ENCODE results near the gene ADGRG3. TPM values are rescaled to one million over a fixed set of nuclear protein-coding genes. Genes with fewer than 3 reads are reported as not detected.

Gene ADGRG3
- polyA plus RNA-seq, 1 donor (not counting 4 experiments of a cell fraction or from before 2014, with no cell fraction given), result not detected

GRCh38 chr16:57628783-57629293 lies 39.3 kb upstream of the ADGRG3 start:
- Histone ChIP-seq H4K20me1 (ENCODE audit: control insufficient read depth, extremely low read depth, insufficient read depth, low read length) (peaks cover 9% of the 10 kb centered on the region), H3K9ac (ENCODE audit: control insufficient read depth, extremely low read depth, insufficient read depth, low read length) (peak overlapping the region; percentile 67), H3K27me3 (ENCODE audit: control insufficient read depth, extremely low read depth, insufficient read depth, low read length) (no peaks in the 10 kb centered on the region), H2AFZ (ENCODE audit: control insufficient read depth, low read length) (no peak overlapping the region), H3K36me3 (ENCODE audit: control insufficient read depth in 2 of 2, extremely low read depth in 1 of 2, insufficient read depth in 2 of 2, low read length in 2 of 2) (peaks cover 9 to 10% of the 10 kb centered on the region in 2 experiments), H3K4me2 (ENCODE audit: control insufficient read depth, extremely low read depth, insufficient read depth, low read depth, low read length) (peak overlapping the region; percentile 89), H3K9me1 (ENCODE audit: control insufficient read depth, extremely low read depth, insufficient read depth, low read length) (peaks cover 2% of the 10 kb centered on the region), H3K4me3 (ENCODE audit: control insufficient read depth in 2 of 3, extremely low read depth in 1 of 3, insufficient read depth in 2 of 3, low read depth in 1 of 3, low read length in 3 of 3) (peak overlapping the region in 2 of 3 experiments; percentile 5 to 54), H3K4me1 (ENCODE audit: control insufficient read depth, extremely low read depth, insufficient read depth, low read length) (peaks cover 35% of the 10 kb centered on the region), H3K9me3 (ENCODE audit: control insufficient read depth, low read depth, low read length) (no peaks in the 10 kb centered on the region), H3K79me2 (ENCODE audit: control insufficient read depth, insufficient read depth, low read length) (peaks cover 33% of the 10 kb centered on the region), H3K27ac (ENCODE audit: control insufficient read depth, insufficient read depth, low read length) (peak overlapping the region; percentile 67)
- dilution Hi-C loops (cut with MboI; ENCODE audit: extremely low pct_ligation_motif_present, low sequenced_read_pairs), result no loop called here
- TF ChIP-seq, protein P1, sequence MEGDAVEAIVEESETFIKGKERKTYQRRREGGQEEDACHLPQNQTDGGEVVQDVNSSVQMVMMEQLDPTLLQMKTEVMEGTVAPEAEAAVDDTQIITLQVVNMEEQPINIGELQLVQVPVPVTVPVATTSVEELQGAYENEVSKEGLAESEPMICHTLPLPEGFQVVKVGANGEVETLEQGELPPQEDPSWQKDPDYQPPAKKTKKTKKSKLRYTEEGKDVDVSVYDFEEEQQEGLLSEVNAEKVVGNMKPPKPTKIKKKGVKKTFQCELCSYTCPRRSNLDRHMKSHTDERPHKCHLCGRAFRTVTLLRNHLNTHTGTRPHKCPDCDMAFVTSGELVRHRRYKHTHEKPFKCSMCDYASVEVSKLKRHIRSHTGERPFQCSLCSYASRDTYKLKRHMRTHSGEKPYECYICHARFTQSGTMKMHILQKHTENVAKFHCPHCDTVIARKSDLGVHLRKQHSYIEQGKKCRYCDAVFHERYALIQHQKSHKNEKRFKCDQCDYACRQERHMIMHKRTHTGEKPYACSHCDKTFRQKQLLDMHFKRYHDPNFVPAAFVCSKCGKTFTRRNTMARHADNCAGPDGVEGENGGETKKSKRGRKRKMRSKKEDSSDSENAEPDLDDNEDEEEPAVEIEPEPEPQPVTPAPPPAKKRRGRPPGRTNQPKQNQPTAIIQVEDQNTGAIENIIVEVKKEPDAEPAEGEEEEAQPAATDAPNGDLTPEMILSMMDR (optimal IDR thresholded peaks at IDR 0.05 in 1 of 3, IDR thresholded peaks at IDR 0.05 in 1 of 3, conservative IDR thresholded peaks at IDR 0.05 in 1 of 3; ENCODE audit: extremely low read depth in 1 of 3, insufficient read depth in 2 of 3, low read length in 3 of 3), result no peak
- no peak for TF ChIP-seq EZH2 (IDR thresholded peaks at IDR 0.05; ENCODE audit: low read length)
- FAIRE-seq, result no peak
- DNase-seq (ENCODE audit: low read depth, low spot score), result no peak

DNA sequence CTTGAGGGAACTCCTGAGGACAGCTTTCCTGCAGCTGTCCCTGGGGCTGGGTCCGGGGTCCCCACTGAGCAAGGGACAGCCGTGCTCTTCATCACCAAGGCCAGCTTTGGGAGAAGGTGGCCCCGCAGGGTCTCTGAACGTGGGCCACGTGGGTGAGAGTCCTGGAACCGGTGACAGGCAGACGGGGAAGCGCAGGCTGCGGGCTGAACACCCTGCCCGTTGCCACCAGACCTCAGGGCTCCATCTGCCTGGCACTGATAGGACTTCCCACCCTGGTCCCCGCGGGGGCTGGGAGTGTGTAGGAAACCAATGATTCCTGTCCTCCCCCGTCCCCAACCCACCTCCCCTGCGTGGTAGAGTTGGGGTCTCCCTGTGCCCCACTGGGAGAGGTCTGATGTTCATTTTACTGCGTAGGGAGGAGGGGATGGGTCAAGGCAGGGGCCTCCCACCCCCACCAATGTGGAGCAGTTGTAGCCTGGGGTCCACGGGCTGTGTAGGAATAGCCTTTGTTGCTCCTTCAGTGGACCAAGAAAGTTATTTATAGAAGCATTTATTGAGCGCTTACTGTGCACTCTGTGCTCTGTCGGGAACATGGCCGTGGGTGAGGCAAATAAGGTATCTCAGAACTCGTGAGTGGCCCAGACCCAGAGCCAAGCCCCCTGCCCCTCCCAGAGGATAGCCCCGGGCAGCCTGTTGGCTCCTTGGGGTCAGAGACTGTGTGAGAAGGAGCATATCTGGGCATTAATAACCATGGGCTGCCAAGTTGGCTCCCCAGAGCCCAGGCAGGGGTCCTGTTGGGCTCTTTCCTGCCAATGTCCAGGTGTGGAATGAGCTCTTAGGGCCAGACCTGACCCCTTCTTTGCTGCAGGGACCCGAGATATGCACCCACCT lies 38.3 kb upstream of the ADGRG3 start:
- no peak for TF ChIP-seq EZH2 (IDR thresholded peaks at IDR 0.05; ENCODE audit: low read length)
- TF ChIP-seq, protein P1 (optimal IDR thresholded peaks at IDR 0.05 in 1 of 3, IDR thresholded peaks at IDR 0.05 in 1 of 3, conservative IDR thresholded peaks at IDR 0.05 in 1 of 3; ENCODE audit: extremely low read depth in 1 of 3, insufficient read depth in 2 of 3, low read length in 3 of 3), result no peak
- Histone ChIP-seq H3K4me3 (ENCODE audit: control insufficient read depth in 2 of 3, extremely low read depth in 1 of 3, insufficient read depth in 2 of 3, low read depth in 1 of 3, low read length in 3 of 3) (no peak overlapping the region), H3K9ac (ENCODE audit: control insufficient read depth, extremely low read depth, insufficient read depth, low read length) (no peak overlapping the region), H2AFZ (ENCODE audit: control insufficient read depth, low read length) (no peak overlapping the region), H3K4me1 (ENCODE audit: control insufficient read depth, extremely low read depth, insufficient read depth, low read length) (peaks cover 36% of the 10 kb centered on the region), H3K79me2 (ENCODE audit: control insufficient read depth, insufficient read depth, low read length) (peaks cover 28% of the 10 kb centered on the region), H3K9me1 (ENCODE audit: control insufficient read depth, extremely low read depth, insufficient read depth, low read length) (peaks cover 4% of the 10 kb centered on the region), H3K4me2 (ENCODE audit: control insufficient read depth, extremely low read depth, insufficient read depth, low read depth, low read length) (no peak overlapping the region), H3K9me3 (ENCODE audit: control insufficient read depth, low read depth, low read length) (no peaks in the 10 kb centered on the region), H4K20me1 (ENCODE audit: control insufficient read depth, extremely low read depth, insufficient read depth, low read length) (peaks cover 14% of the 10 kb centered on the region), H3K36me3 (ENCODE audit: control insufficient read depth in 2 of 2, extremely low read depth in 1 of 2, insufficient read depth in 2 of 2, low read length in 2 of 2) (peaks cover 11 to 15% of the 10 kb centered on the region in 2 experiments), H3K27me3 (ENCODE audit: control insufficient read depth, extremely low read depth, insufficient read depth, low read length) (no peaks in the 10 kb centered on the region), H3K27ac (ENCODE audit: control insufficient read depth, insufficient read depth, low read length) (no peak overlapping the region)
- DNase-seq (ENCODE audit: low read depth, low spot score) (no peak), FAIRE-seq (no peak)
- dilution Hi-C loops (cut with MboI; ENCODE audit: extremely low pct_ligation_motif_present, low sequenced_read_pairs), result no loop called here
